Measurements from ENCODE around the gene B9D1. TPM values are rescaled to one million over a fixed set of nuclear protein-coding genes. Genes with fewer than 3 reads are reported as not detected.
A peak's percentile ranks its signal among the peaks of the same experiment; 100 is the strongest.

The B9D1 gene
- total RNA-seq, 2 donors from 2014 or later, result 18.7 to 24.6 TPM

- DNase-seq (ENCODE audit: low spot score), result no peak
- Histone ChIP-seq H3K27ac (no peak overlapping the region), H3K4me1 (peaks cover 0 to 29% of the 10 kb centered on the region in 2 donors), H3K36me3 (no peaks in the 10 kb centered on the region), H3K9me3 (no peaks in the 10 kb centered on the region), H3K4me3 (no peak overlapping the region), H3K27me3 (no peaks in the 10 kb centered on the region)
- TF ChIP-seq, protein P1, sequence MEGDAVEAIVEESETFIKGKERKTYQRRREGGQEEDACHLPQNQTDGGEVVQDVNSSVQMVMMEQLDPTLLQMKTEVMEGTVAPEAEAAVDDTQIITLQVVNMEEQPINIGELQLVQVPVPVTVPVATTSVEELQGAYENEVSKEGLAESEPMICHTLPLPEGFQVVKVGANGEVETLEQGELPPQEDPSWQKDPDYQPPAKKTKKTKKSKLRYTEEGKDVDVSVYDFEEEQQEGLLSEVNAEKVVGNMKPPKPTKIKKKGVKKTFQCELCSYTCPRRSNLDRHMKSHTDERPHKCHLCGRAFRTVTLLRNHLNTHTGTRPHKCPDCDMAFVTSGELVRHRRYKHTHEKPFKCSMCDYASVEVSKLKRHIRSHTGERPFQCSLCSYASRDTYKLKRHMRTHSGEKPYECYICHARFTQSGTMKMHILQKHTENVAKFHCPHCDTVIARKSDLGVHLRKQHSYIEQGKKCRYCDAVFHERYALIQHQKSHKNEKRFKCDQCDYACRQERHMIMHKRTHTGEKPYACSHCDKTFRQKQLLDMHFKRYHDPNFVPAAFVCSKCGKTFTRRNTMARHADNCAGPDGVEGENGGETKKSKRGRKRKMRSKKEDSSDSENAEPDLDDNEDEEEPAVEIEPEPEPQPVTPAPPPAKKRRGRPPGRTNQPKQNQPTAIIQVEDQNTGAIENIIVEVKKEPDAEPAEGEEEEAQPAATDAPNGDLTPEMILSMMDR (IDR thresholded peaks at IDR 0.05), result no peak
Measured at GRCh38 chr17:19392303-19392702, 29.8 kb upstream of the B9D1 start.

DNA sequence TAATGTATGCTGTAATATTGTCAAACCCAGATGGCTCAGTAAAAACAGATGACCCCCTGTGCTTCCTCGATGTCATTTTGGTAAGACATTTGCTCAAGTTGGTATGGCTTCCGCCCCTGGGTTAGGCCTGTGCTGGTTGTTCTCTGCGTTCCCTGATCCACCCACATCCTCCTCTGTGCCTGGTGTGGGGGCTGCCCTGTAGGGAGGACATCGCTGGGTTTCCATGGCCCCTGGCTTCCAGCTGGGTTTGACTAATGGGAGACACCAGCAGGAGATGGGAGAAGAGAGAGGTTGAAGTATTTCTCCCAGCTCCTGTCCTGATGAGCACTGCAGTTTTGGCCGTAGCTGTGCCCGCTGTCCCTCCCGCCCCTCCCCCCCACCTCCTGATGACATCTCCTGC is 28.9 kb upstream of the B9D1 start:
- no peak for DNase-seq (ENCODE audit: low spot score)
- H3K36me3 ChIP-seq, result no peaks in the 10 kb centered on the region
- TF ChIP-seq, protein P1 (IDR thresholded peaks at IDR 0.05), result no peak
- no peaks in the 10 kb centered on the region for H3K9me3 ChIP-seq
- no peak overlapping the region for H3K27ac ChIP-seq
- H3K4me1 ChIP-seq, result peaks cover 0 to 38% of the 10 kb centered on the region in 2 donors
- no peaks in the 10 kb centered on the region for H3K27me3 ChIP-seq
- no peak overlapping the region for H3K4me3 ChIP-seq

DNA sequence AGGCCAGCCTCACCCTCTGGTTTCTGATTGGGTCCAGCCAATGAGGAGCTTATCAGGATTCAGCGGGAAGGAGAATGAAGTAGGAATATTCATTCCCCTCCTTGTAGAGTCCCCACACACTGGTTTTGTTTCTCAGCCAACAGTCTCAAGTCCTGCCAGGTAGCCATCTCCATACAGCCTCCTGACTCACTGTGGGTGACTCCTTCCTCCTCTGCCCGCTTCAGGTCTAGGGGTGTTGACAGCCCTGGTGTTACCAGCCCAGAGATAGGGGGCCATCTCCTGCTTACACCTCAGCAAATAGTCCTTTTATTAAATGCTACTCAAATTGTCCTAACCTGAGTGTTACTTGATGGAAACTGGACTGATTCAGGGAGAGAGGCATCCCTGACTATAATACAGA is 28.4 kb upstream of the B9D1 start:
- Histone ChIP-seq H3K36me3 (no peaks in the 10 kb centered on the region), H3K4me3 (no peak overlapping the region), H3K27ac (no peak overlapping the region), H3K27me3 (no peaks in the 10 kb centered on the region), H3K9me3 (no peaks in the 10 kb centered on the region), H3K4me1 (peaks cover 0 to 43% of the 10 kb centered on the region in 2 donors)
- TF ChIP-seq, protein P1 (IDR thresholded peaks at IDR 0.05), result no peak
- no peak for DNase-seq (ENCODE audit: low spot score)

- DNase-seq (ENCODE audit: low spot score), result no peak
- TF ChIP-seq, protein P1 (IDR thresholded peaks at IDR 0.05), result no peak
- Histone ChIP-seq H3K4me1 (peaks cover 0 to 60% of the 10 kb centered on the region in 2 donors), H3K27me3 (no peaks in the 10 kb centered on the region), H3K27ac (peak overlapping the region; percentile 87 to 98), H3K4me3 (no peak overlapping the region), H3K36me3 (peaks cover under 1% of the 10 kb centered on the region), H3K9me3 (no peaks in the 10 kb centered on the region)
Measured at GRCh38 chr17:19388791-19389785, 26.6 kb upstream of the B9D1 start.

DNA sequence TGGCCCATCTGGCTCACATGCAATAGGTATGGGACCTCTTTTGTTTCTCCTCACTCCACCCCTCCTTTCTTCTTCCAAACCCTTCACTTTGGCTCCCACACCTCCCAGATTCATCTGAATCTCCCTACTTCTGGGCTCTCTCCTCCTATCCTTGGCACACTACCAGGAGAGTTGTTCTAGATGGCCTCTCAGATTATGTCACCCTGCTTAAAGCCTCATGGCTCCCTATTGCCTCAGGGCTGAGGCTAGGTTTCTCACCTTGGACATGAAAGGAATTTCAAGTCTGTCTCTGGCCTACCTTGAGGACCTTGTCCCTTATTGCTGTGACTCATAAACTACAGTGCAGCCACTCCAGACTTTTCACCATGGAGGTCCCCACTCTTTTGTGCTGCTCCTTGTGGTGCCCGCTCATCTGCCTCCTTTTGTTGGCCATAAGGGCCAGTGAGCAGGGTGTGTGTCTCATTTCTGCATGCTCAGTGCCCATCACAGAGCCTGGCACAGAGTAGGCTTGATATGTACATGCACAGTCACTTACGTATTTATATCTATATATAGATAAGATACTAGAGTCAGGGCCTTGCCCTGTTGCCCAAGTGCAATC is 25.5 kb upstream of the B9D1 start:
- no peak overlapping the region for H3K4me3 ChIP-seq

More for the DNA sequence above, 25.5 kb upstream of the B9D1 start:
- H3K36me3 ChIP-seq, result peaks cover 11% of the 10 kb centered on the region
- peaks cover 0 to 65% of the 10 kb centered on the region in 2 donors for H3K4me1 ChIP-seq
- no peaks in the 10 kb centered on the region for H3K27me3 ChIP-seq
- H3K9me3 ChIP-seq, result no peaks in the 10 kb centered on the region
- H3K27ac ChIP-seq, result peak overlapping the region; percentile 87 to 98
- TF ChIP-seq, protein P1 (IDR thresholded peaks at IDR 0.05), result no peak
- no peak for DNase-seq (ENCODE audit: low spot score)
